SK-N-SH treated with all-trans-retinoic acid at 6 μM for 48 hours (cell line): Measurements from ENCODE around the gene COL23A1.

ENCODE experiments used
- ATAC-seq: fragments of 200-7000 bp; cut with Tn5 transposase; 3 replicates; pipeline ENCODE4 v1.9.1; 2020; ENCODE audit warnings: mild to moderate bottlenecking, moderate library complexity
- ARNTL ChIP-seq: fragments of 450-650 bp; formaldehyde crosslinking; IDR thresholded peaks from 2 replicates; pipeline ENCODE4 v1.5.0; 2020; ENCODE audit warnings: low read depth, mild to moderate bottlenecking, moderate library complexity, borderline replicate concordance
- BACH2 ChIP-seq: fragments of 250-450 bp; sonication (Bioruptor Pico); IDR thresholded peaks from 2 replicates; pipeline ENCODE4 v1.9.0; 2021; ENCODE audit warnings: mild to moderate bottlenecking, borderline replicate concordance
- CREB5 ChIP-seq: fragments of 250-450 bp; sonication (Bioruptor Pico); IDR thresholded peaks from 2 replicates; pipeline ENCODE4 v1.5.1; 2020; ENCODE audit warnings: low read depth, mild to moderate bottlenecking, moderate library complexity
- CSRNP3 ChIP-seq: fragments of 250-450 bp; sonication (Bioruptor Pico); IDR thresholded peaks from 2 replicates; pipeline ENCODE4 v1.5.1; 2021; ENCODE audit warnings: mild to moderate bottlenecking, moderate library complexity
- ESRRG ChIP-seq: fragments of 250-450 bp; sonication (Bioruptor Pico); IDR thresholded peaks from 2 replicates; pipeline ENCODE4 v1.6.1; 2021; ENCODE audit warnings: mild to moderate bottlenecking
- GLIS3 ChIP-seq: fragments of 250-450 bp; sonication (Bioruptor Pico); IDR thresholded peaks from 2 replicates; pipeline ENCODE4 v1.5.0; 2020; ENCODE audit warnings: mild to moderate bottlenecking, moderate library complexity
- ISL1 ChIP-seq: fragments of 250-450 bp; sonication (Bioruptor Pico); IDR thresholded peaks from 2 replicates; pipeline ENCODE4 v2.1.2; 2022; ENCODE audit warnings: mild to moderate bottlenecking, moderate library complexity
- OSR1 ChIP-seq: fragments of 250-450 bp; sonication (Bioruptor Pico); IDR thresholded peaks from 2 replicates; pipeline ENCODE4 v1.8.0; 2022; ENCODE audit warnings: moderate library complexity, mild to moderate bottlenecking, inconsistent platforms
- PATZ1 ChIP-seq: fragments of 250-450 bp; sonication (Bioruptor Pico); IDR thresholded peaks from 2 replicates; pipeline ENCODE4 v1.8.0; 2020; ENCODE audit warnings: mild to moderate bottlenecking, moderate library complexity, borderline replicate concordance
- POU6F1 ChIP-seq: fragments of 250-450 bp; sonication (Bioruptor Pico); IDR thresholded peaks from 2 replicates; pipeline ENCODE4 v1.8.0; 2021; ENCODE audit warnings: low read depth, mild to moderate bottlenecking, moderate library complexity, borderline replicate concordance
- RARB ChIP-seq: fragments of 250-450 bp; sonication (Bioruptor Pico); IDR thresholded peaks from 2 replicates; pipeline ENCODE4 v1.8.0; 2021; ENCODE audit warnings: mild to moderate bottlenecking, moderate library complexity
- SNAI2 ChIP-seq: fragments of 250-450 bp; sonication (Bioruptor Pico); IDR thresholded peaks from 2 replicates; pipeline ENCODE4 v1.5.0; 2020; ENCODE audit warnings: mild to moderate bottlenecking, moderate library complexity
- TCF4 ChIP-seq: fragments of 250-450 bp; sonication (Bioruptor Pico); IDR thresholded peaks from 2 replicates; pipeline ENCODE4 v1.8.0; 2021; ENCODE audit warnings: mild to moderate bottlenecking, moderate library complexity, borderline replicate concordance
- TOX ChIP-seq: fragments of 250-450 bp; sonication (Bioruptor Pico); IDR thresholded peaks from 2 replicates; pipeline ENCODE4 v1.8.0; 2021; ENCODE audit warnings: mild to moderate bottlenecking, moderate library complexity, borderline replicate concordance
- TSHZ2 ChIP-seq: fragments of 250-450 bp; sonication (Bioruptor Pico); IDR thresholded peaks from 2 replicates; pipeline ENCODE4 v1.5.0; 2020; ENCODE audit warnings: mild to moderate bottlenecking, moderate library complexity
- ZC3H10 ChIP-seq: fragments of 250-450 bp; sonication (Bioruptor Pico); IDR thresholded peaks from 2 replicates; pipeline ENCODE4 v1.5.1; 2021; ENCODE audit warnings: mild to moderate bottlenecking, moderate library complexity
- ZFP3 ChIP-seq: fragments of 250-450 bp; sonication (Bioruptor Pico); IDR thresholded peaks from 2 replicates; pipeline ENCODE4 v1.5.0; 2020; ENCODE audit warnings: mild to moderate bottlenecking, moderate library complexity
- ZNF565 ChIP-seq: fragments of 450-650 bp; formaldehyde crosslinking; conservative IDR thresholded peaks from 2 replicates; pipeline ENCODE4 v1.5.0; 2020; ENCODE audit warnings: low read depth, mild to moderate bottlenecking, moderate library complexity
- ZNF70 ChIP-seq: fragments of 450-650 bp; formaldehyde crosslinking; IDR thresholded peaks from 2 replicates; pipeline ENCODE4 v1.5.0; 2020; ENCODE audit warnings: mild to moderate bottlenecking, moderate library complexity
- ZNF8 ChIP-seq: fragments of 450-650 bp; formaldehyde crosslinking; IDR thresholded peaks from 2 replicates; pipeline ENCODE4 v1.5.0; 2020; ENCODE audit warnings: mild to moderate bottlenecking, moderate library complexity

COL23A1 gene

GRCh38 chr5:178403351-178403750 lies 186.8 kb downstream of the COL23A1 start:
- no peak for ATAC-seq
- TF ChIP-seq TSHZ2 (CRISPR knock-in tag) (no peak), ZNF565 (CRISPR knock-in tag) (no peak), ZNF70 (CRISPR knock-in tag) (no peak), ZFP3 (CRISPR knock-in tag) (no peak), ZC3H10 (CRISPR knock-in tag) (no peak)

DNA sequence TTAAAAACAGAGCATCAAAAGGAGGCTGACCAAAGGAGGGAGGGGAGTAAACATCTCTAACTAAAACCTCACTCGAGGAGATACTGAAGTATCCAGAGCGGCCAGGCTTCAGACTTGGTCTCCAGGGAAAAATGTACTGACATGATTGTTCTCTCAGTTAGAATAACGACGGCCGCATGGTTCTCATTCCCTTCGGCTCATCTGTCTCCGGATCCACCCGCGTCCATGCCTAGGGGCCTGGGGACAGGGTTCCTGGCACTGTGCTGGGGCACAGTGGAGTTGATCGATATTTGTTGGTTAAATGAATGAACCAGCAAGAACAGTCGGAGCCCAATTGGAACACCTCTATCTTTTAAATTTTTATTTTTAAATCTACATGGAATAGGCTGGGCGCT lies 190.5 kb downstream of the COL23A1 start:
- no peak for ATAC-seq
- no peak for TF ChIP-seq CREB5 (CRISPR knock-in tag)
- TF ChIP-seq TCF4 = no peak
- TF ChIP-seq TOX (CRISPR knock-in tag) = no peak

DNA sequence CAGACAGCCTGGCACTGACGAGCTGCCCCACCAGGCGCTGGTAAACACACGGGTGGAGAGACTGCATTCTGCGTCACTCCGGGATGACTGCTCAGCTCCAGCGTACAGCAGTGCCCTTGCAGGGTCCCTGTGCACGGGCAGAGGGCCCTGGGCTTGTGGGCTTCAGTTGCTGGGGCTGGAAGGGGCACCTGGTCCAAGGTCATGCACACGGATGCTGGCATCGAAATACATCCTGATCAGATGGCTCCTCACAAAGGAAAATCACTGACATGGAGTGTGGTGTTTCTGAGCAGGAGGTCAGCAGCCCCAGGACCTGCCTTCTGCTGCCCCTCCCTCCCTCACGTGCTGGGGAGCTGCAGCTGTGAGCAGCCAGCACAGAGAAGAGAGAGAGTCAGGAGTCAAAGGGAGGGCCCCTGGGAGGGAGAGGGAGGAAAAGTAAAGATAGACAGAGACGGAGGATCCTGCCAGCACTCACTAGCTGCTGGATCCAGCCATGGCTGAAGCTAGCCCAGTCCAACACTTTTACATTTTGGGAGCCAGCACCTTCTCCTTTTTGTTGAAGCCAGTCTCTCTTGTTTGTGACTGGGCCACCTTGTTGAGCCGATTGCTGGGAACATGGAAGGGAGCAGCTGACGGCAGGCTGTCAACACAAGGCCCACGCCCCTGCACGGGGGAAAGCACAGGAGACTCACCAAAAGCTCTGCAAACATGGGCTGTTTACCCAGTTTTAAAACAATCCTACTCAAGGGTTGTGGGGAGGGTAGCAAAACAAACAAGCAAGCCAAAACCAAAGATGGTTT lies 191.1 kb downstream of the COL23A1 start:
- ATAC-seq = no peak
- TF ChIP-seq PATZ1 = no peak

GRCh38 chr5:178396796-178397720 lies 193.1 kb downstream of the COL23A1 start:
- no peak for TF ChIP-seq TCF4
- TF ChIP-seq TSHZ2 (CRISPR knock-in tag) = no peak
- TF ChIP-seq RARB (CRISPR knock-in tag) = no peak
- TF ChIP-seq ISL1 (CRISPR knock-in tag) = no peak
- TF ChIP-seq ESRRG (CRISPR knock-in tag) = no peak
- no peak for TF ChIP-seq ARNTL (CRISPR knock-in tag)
- no peak for TF ChIP-seq CSRNP3
- TF ChIP-seq BACH2 (CRISPR knock-in tag) = no peak
- TF ChIP-seq ZNF8 (CRISPR knock-in tag) = no peak
- TF ChIP-seq ZFP3 (CRISPR knock-in tag) = no peak
- no peak for TF ChIP-seq OSR1 (CRISPR knock-in tag)
- no peak for TF ChIP-seq PATZ1
- TF ChIP-seq GLIS3 (CRISPR knock-in tag) = no peak
- TF ChIP-seq SNAI2 = no peak
- no peak for TF ChIP-seq POU6F1 (CRISPR knock-in tag)
- no peak for ATAC-seq
